ENCODE results near the gene HOOK2. TPM values are rescaled to one million over a fixed set of nuclear protein-coding genes. Genes with fewer than 3 reads are reported as not detected.

HOOK2 gene
- polyA plus RNA-seq, 1 experiment = 5.5 TPM

GRCh38 chr19:12756150-12756883, 19.0 kb downstream of the HOOK2 start:
- no peak for TF ChIP-seq CTCF (IDR thresholded peaks at IDR 0.05; ENCODE audit: low read depth, low read length)
- no peak overlapping the region for H3K4me3 ChIP-seq (ENCODE audit: low read depth, low read length)
- ChIA-PET CTCF (interaction anchor here (1.6 to 5.1 kb wide), 4 partner anchors 10 to 41 kb away, joined by 3 to 52 read pairs (median 28); no protein-coding TSS in a partner anchor), POLR2A (interaction anchor here (0.6 to 0.9 kb wide), 2 partner anchors 9 to 16 kb away, joined by 3 read pairs; no protein-coding TSS in a partner anchor)
- H3K27me3 ChIP-seq (ENCODE audit: control insufficient read depth, insufficient read depth, low read length) = peaks cover 10% of the 10 kb centered on the region
- no peaks in the 10 kb centered on the region; the same call in 1 of the 2 replicates for H3K9me3 ChIP-seq (ENCODE audit: control insufficient read depth, insufficient read depth, low read length)
- no peak for DNase-seq (ENCODE audit: low read depth, low spot score)
- H3K27ac ChIP-seq (ENCODE audit: low read depth, low read length) = no peak overlapping the region

GRCh38 chr19:12754465-12755196, 20.7 kb downstream of the HOOK2 start:
- Histone ChIP-seq H3K27me3 (ENCODE audit: control insufficient read depth, insufficient read depth, low read length) (peaks cover 12% of the 10 kb centered on the region), H3K9me3 (ENCODE audit: control insufficient read depth, insufficient read depth, low read length) (no peaks in the 10 kb centered on the region; the same call in 1 of the 2 replicates), H3K4me3 (ENCODE audit: low read depth, low read length) (no peak overlapping the region), H3K27ac (ENCODE audit: low read depth, low read length) (no peak overlapping the region)
- ChIA-PET POLR2A (no interaction called here), CTCF (interaction anchor here (0.6 to 5.1 kb wide), 5 partner anchors 11 to 92 kb away, joined by 3 to 52 read pairs (median 6); no protein-coding TSS in a partner anchor)
- TF ChIP-seq CTCF (IDR thresholded peaks at IDR 0.05; ENCODE audit: low read depth, low read length) = no peak
- no peak for DNase-seq (ENCODE audit: low read depth, low spot score)

GRCh38 chr19:12752056-12752781, 23.1 kb downstream of the HOOK2 start:
- TF ChIP-seq CTCF (IDR thresholded peaks at IDR 0.05; ENCODE audit: low read depth, low read length) = no peak
- DNase-seq (ENCODE audit: low read depth, low spot score) = no peak
- H3K9me3 ChIP-seq (ENCODE audit: control insufficient read depth, insufficient read depth, low read length) = peaks cover 9% of the 10 kb centered on the region
- H3K27me3 ChIP-seq (ENCODE audit: control insufficient read depth, insufficient read depth, low read length) = peaks cover 12% of the 10 kb centered on the region
- no peak overlapping the region for H3K4me3 ChIP-seq (ENCODE audit: low read depth, low read length)
- H3K27ac ChIP-seq (ENCODE audit: low read depth, low read length) = no peak overlapping the region
- ChIA-PET POLR2A (no interaction called here), CTCF (interaction anchor here (1.1 to 2.2 kb wide), 2 partner anchors 8 to 14 kb away, joined by 6 to 9 read pairs; no protein-coding TSS in a partner anchor)

GRCh38 chr19:12751635-12752034, 23.7 kb downstream of the HOOK2 start, which contains the start of gene BEST2:
Gene BEST2, plus strand, starts transcription at chr19:12751791. Its CDS starts 802 bp downstream, at chr19:12752593.
- H3K27ac ChIP-seq (ENCODE audit: low read depth, low read length) = no peak within 1 kb of the TSS
- POLR2A ChIA-PET = no interaction called here
- no peak for TF ChIP-seq CTCF (IDR thresholded peaks at IDR 0.05; ENCODE audit: low read depth, low read length)

More at GRCh38 chr19:12751635-12752034, 23.7 kb downstream of the HOOK2 start, which contains the start of gene BEST2:
- no peak for DNase-seq (ENCODE audit: low read depth, low spot score)
- Histone ChIP-seq H3K9me3 (ENCODE audit: control insufficient read depth, insufficient read depth, low read length) (peaks cover 13% of the 10 kb centered on the region), H3K4me3 (ENCODE audit: low read depth, low read length) (no peak within 1 kb of the TSS), H3K27me3 (ENCODE audit: control insufficient read depth, insufficient read depth, low read length) (peaks cover 12% of the 10 kb centered on the region)
- CTCF ChIA-PET = interaction anchor here (2.2 kb wide), 1 partner anchor 14 kb away, joined by 9 read pairs; no protein-coding TSS in a partner anchor
